ENCODE data around the gene CENATAC. TPM values are rescaled to one million over a fixed set of nuclear protein-coding genes. Genes with fewer than 3 reads are reported as not detected.

The CENATAC gene
- total and polyA plus RNA-seq, 9 of the 15 experiments (the other 6 are each of a cell fraction or from before 2014, with no cell fraction given) = 2.4 to 25.5 (median 13.7) TPM

- TF ChIP-seq ZBTB11 (CRISPR knock-in tag; IDR thresholded peaks at IDR 0.05) = peak in 1 of 3 experiments; percentile 53; a peak in 1 of 6 replicates
- TF ChIP-seq ZBTB17 (CRISPR knock-in tag; IDR thresholded peaks at IDR 0.05) = no peak
- TF ChIP-seq TAF1 (IDR thresholded peaks at IDR 0.05; ENCODE audit: control insufficient read depth, extremely low read depth, insufficient read depth, low read length, severe bottlenecking) = no peak
- TF ChIP-seq PYGO2 (tag; IDR thresholded peaks at IDR 0.05) = no peak
- no peak for TF ChIP-seq XRCC3 (IDR thresholded peaks at IDR 0.05)
Observed at GRCh38 chr11:118996926-118997626, 862 bp upstream of the CENATAC start (continued).

- peak overlapping the region; percentile 77 to 91 for H3K9ac ChIP-seq (ENCODE audit: insufficient read depth in 1 of 2, low read depth in 2 of 2, low read length in 2 of 2)
- in situ Hi-C loops (cut with MboI) (no loop called here), intact Hi-C loops (cut with micrococcal nuclease) (loop anchor here (1.0 kb wide), 1 partner anchor 20 kb away; the partner anchor contains the start of genes RPS25 and TRAPPC4)
- peak; percentile 14 for ATAC-seq
- ChIA-PET POLR2A (interaction anchor here (1.0 to 1.5 kb wide), 5 partner anchors 14 to 377 kb away, joined by 3 to 9 read pairs (median 6); partner anchors contain the start of genes RPS25 and TRAPPC4), CTCF (ENCODE audit: low intra/inter-chr PET ratio) (no interaction called here)
- H3K27ac ChIP-seq (ENCODE audit: extremely low read depth, low read depth, low read length) = peak overlapping the region; percentile 46; the same call in 2 of the 3 replicates
- BruUV-seq (replicated peaks) = TSS peak; percentile 51
- 2% methylated on average over 10 of the region's 19 CpGs for WGBS (ENCODE audit: insufficient coverage, low coverage, missing lambda C conversion rate)
- H3K9me3 ChIP-seq (replicated peaks; ENCODE audit: control insufficient read depth, insufficient read depth, low read depth, low read length) = no peaks in the 10 kb centered on the region
- H3K9me1 ChIP-seq (ENCODE audit: control insufficient read depth, insufficient read depth, low read length) = no peaks in the 10 kb centered on the region
- FAIRE-seq = no peak
- peaks cover 30% of the 10 kb centered on the region for H3K79me2 ChIP-seq (ENCODE audit: control insufficient read depth, insufficient read depth, low read length)
- no peaks in the 10 kb centered on the region for H3K27me3 ChIP-seq (ENCODE audit: control insufficient read depth in 2 of 2, insufficient read depth in 2 of 2, low read length in 2 of 2)
- no peaks in the 10 kb centered on the region for H4K20me1 ChIP-seq (replicated peaks; ENCODE audit: control insufficient read depth, insufficient read depth, low read length)
- peaks cover 35% of the 10 kb centered on the region; the same call in 2 of the 3 replicates for H3K36me3 ChIP-seq (ENCODE audit: control insufficient read depth, insufficient read depth, low read length)
- TF ChIP-seq FOXA3 (CRISPR knock-in tag; conservative IDR thresholded peaks at IDR 0.05 in 1 of 2, IDR thresholded peaks at IDR 0.05 in 1 of 2) = 0 out of 4 replicates have a peak, but pooled peaks of 1 of the 2 experiments have one; percentile 29
- TF ChIP-seq NCOR1 (IDR thresholded peaks at IDR 0.05) = no peak
- no peak for TF ChIP-seq FOXP1 (CRISPR knock-in tag; IDR thresholded peaks at IDR 0.05)
- 0 out of 2 replicates have a peak, but pooled peaks have one; percentile 2 for TF ChIP-seq ZNF431 (CRISPR knock-in tag; IDR thresholded peaks at IDR 0.05)
- TF ChIP-seq SP1 (CRISPR knock-in tag; IDR thresholded peaks at IDR 0.05) = no peak
- TF ChIP-seq NR2C2 (CRISPR knock-in tag; IDR thresholded peaks at IDR 0.05) = no peak
- peak; percentile 97; the same call in 1 of the 2 replicates for TF ChIP-seq NR2C2 (tag; IDR thresholded peaks at IDR 0.05)
- TF ChIP-seq ZEB2 (IDR thresholded peaks at IDR 0.05) = 0 out of 2 replicates have a peak, but pooled peaks have one; percentile 0
- TF ChIP-seq ZNF133 (CRISPR knock-in tag; IDR thresholded peaks at IDR 0.05) = no peak
- DNase-seq (ENCODE audit: extremely low read depth in 1 of 4, low spot score in 3 of 4) = no peak
- H3K4me3 ChIP-seq = peak overlapping the region; percentile 83
- H3K4me2 ChIP-seq (ENCODE audit: insufficient read depth, low read length) = peak overlapping the region; percentile 100
- H3K4me1 ChIP-seq (replicated peaks in 1 of 2; ENCODE audit: control insufficient read depth in 2 of 2, insufficient read depth in 2 of 2, low read length in 2 of 2) = peaks cover 9 to 13% of the 10 kb centered on the region in 2 experiments; a peak in 4 of 5 replicates
- peak overlapping the region; percentile 90 for H2AFZ ChIP-seq (ENCODE audit: low read depth, low read length)
Observed at GRCh38 chr11:118998388-118998717, 415 bp downstream of the CENATAC start.
